Measurements from ENCODE around the gene EMC7. TPM values are rescaled to one million over a fixed set of nuclear protein-coding genes. Genes with fewer than 3 reads are reported as not detected.

Gene EMC7
- total RNA-seq, 2 donors from 2014 or later = 73.1 to 78.6 TPM

GRCh38 chr15:34116620-34117019, 15.0 kb upstream of the EMC7 start:
- Histone ChIP-seq H3K4me1 (no peaks in the 10 kb centered on the region), H3K9ac (ENCODE audit: low read depth in 2 of 2, low read length in 2 of 2) (no peak overlapping the region), H3K9me3 (no peaks in the 10 kb centered on the region), H3K27ac (no peak overlapping the region), H3K4me3 (no peak overlapping the region), H3K27me3 (no peaks in the 10 kb centered on the region), H3K36me3 (no peaks in the 10 kb centered on the region)
- intact Hi-C loops (cut with DNase I) = no loop called here
- no peak for DNase-seq
- TF ChIP-seq CTCF (IDR thresholded peaks at IDR 0.05) = no peak

GRCh38 chr15:34114739-34115138, 13.1 kb upstream of the EMC7 start:
- no peaks in the 10 kb centered on the region for H3K4me1 ChIP-seq
- no peaks in the 10 kb centered on the region for H3K9me3 ChIP-seq
- no peak for DNase-seq
- no peak overlapping the region for H3K27ac ChIP-seq
- H3K4me3 ChIP-seq = no peak overlapping the region
- intact Hi-C loops (cut with DNase I) = no loop called here
- no peak overlapping the region for H3K9ac ChIP-seq (ENCODE audit: low read depth in 2 of 2, low read length in 2 of 2)
- no peaks in the 10 kb centered on the region for H3K27me3 ChIP-seq
- TF ChIP-seq CTCF (IDR thresholded peaks at IDR 0.05) = no peak
- H3K36me3 ChIP-seq = no peaks in the 10 kb centered on the region

DNA sequence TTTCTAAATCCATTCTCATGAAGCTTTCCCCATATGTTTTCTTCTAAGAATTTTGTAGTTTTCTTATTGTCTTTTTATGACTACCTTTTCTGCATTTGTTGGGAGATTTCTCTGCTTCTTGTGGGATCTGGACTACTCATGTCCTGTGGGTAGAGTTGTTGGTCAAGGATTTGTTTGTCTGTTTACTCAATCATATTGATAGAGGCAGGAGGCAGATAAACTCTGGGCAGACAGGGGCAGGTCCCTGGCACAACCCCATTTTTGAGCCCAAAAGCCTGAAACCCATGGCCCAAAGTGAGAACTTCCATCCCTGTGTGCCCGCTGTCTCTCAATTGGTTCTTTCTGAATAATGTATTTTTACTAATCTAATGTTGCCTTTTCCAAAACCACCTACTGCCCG, 12.6 kb upstream of the EMC7 start:
- Histone ChIP-seq H3K9ac (ENCODE audit: low read depth in 2 of 2, low read length in 2 of 2) (no peak overlapping the region), H3K27ac (no peak overlapping the region), H3K4me1 (no peaks in the 10 kb centered on the region), H3K36me3 (no peaks in the 10 kb centered on the region), H3K4me3 (no peak overlapping the region), H3K9me3 (no peaks in the 10 kb centered on the region), H3K27me3 (no peaks in the 10 kb centered on the region)
- no peak for TF ChIP-seq CTCF (IDR thresholded peaks at IDR 0.05)
- DNase-seq = no peak
- intact Hi-C loops (cut with DNase I) = no loop called here

- Histone ChIP-seq H3K27me3 (no peaks in the 10 kb centered on the region), H3K4me3 (no peak overlapping the region), H3K27ac (no peak overlapping the region), H3K9ac (ENCODE audit: low read depth in 2 of 2, low read length in 2 of 2) (no peak overlapping the region), H3K36me3 (no peaks in the 10 kb centered on the region), H3K4me1 (no peaks in the 10 kb centered on the region), H3K9me3 (no peaks in the 10 kb centered on the region)
- no peak for DNase-seq
- no peak for TF ChIP-seq CTCF (IDR thresholded peaks at IDR 0.05)
- intact Hi-C loops (cut with DNase I) = no loop called here
Measured at GRCh38 chr15:34111488-34111887, 9.8 kb upstream of the EMC7 start.

GRCh38 chr15:34109797-34110663, 8.4 kb upstream of the EMC7 start:
- no peak overlapping the region for H3K9ac ChIP-seq (ENCODE audit: low read depth in 2 of 2, low read length in 2 of 2)
- H3K36me3 ChIP-seq = no peaks in the 10 kb centered on the region
- no peaks in the 10 kb centered on the region for H3K4me1 ChIP-seq
- no peak overlapping the region for H3K27ac ChIP-seq
- DNase-seq = no peak
- peak; percentile 35 for TF ChIP-seq CTCF (IDR thresholded peaks at IDR 0.05)
- no peaks in the 10 kb centered on the region for H3K27me3 ChIP-seq
- no peaks in the 10 kb centered on the region for H3K9me3 ChIP-seq
- intact Hi-C loops (cut with DNase I) = no loop called here
- no peak overlapping the region for H3K4me3 ChIP-seq

All from colonic mucosa (tissue), 4 donors.